HEK293T (cell line): ENCODE results near the gene ATF6B.

Source experiments
- CTCF ChIA-PET: fragments of 350-600 bp; formaldehyde crosslinking; extraction: SDS; loops from one replicate; lab custom pipeline; 2021; ENCODE audit warnings: antibody characterized with exemption, inconsistent platforms; lab: Yijun Ruan, JAX
- POLR2A ChIA-PET: fragments of 350-600 bp; formaldehyde crosslinking; extraction: SDS; loops from one replicate; lab custom pipeline; 2020; ENCODE audit warnings: antibody characterized with exemption, inconsistent platforms; lab: Yijun Ruan, JAX
- DNase-seq: peaks from one replicate; pipeline ENCODE4 v3.0.0; 2012; ENCODE audit warnings: mixed read lengths; ENCODE audit errors: extremely low spot score
- ARNT ChIP-seq: fragments of 450-650 bp; IDR thresholded peaks from 2 replicates; pipeline ENCODE4 v1.6.1; 2017; ENCODE audit warnings: mild to moderate bottlenecking
- BHLHE40 ChIP-seq: fragments of 450-650 bp; IDR thresholded peaks from 2 replicates; pipeline ENCODE4 v1.6.1; 2016; ENCODE audit warnings: mild to moderate bottlenecking, moderate library complexity, borderline replicate concordance
- CTBP1 ChIP-seq: fragments of 450-650 bp; IDR thresholded peaks from 2 replicates; pipeline ENCODE4 v1.6.1; 2016; ENCODE audit warnings: borderline replicate concordance
- ELF4 ChIP-seq: fragments of 450-650 bp; IDR thresholded peaks from 2 replicates; pipeline ENCODE4 v1.6.1; 2017; ENCODE audit warnings: antibody characterized with exemption
- FOXA1 ChIP-seq: fragments of 450-650 bp; IDR thresholded peaks from 2 replicates; pipeline ENCODE4 v1.6.1; 2016; ENCODE audit warnings: mild to moderate bottlenecking
- FOXK2 ChIP-seq: fragments of 450-650 bp; IDR thresholded peaks from 2 replicates; pipeline ENCODE4 v1.6.1; 2016; ENCODE audit warnings: mild to moderate bottlenecking
- FOXM1 ChIP-seq: fragments of 450-650 bp; IDR thresholded peaks from 2 replicates; pipeline ENCODE4 v1.6.1; 2017; ENCODE audit warnings: mild to moderate bottlenecking, borderline replicate concordance
- HDGF ChIP-seq: fragments of 450-650 bp; IDR thresholded peaks from 2 replicates; pipeline ENCODE4 v1.6.1; 2017; ENCODE audit warnings: antibody characterized with exemption, borderline replicate concordance
- L3MBTL2 ChIP-seq: fragments of 450-650 bp; conservative IDR thresholded peaks from 2 replicates; pipeline ENCODE4 v1.6.1; 2016; ENCODE audit warnings: mild to moderate bottlenecking
- LEF1 ChIP-seq: fragments of 450-650 bp; IDR thresholded peaks from 2 replicates; pipeline ENCODE4 v1.6.1; 2017; ENCODE audit warnings: mild to moderate bottlenecking, borderline replicate concordance
- NFRKB ChIP-seq: fragments of 450-650 bp; IDR thresholded peaks from 2 replicates; pipeline ENCODE4 v1.6.1; 2016; ENCODE audit warnings: mild to moderate bottlenecking, moderate library complexity
- PKNOX1 ChIP-seq: fragments of 450-650 bp; IDR thresholded peaks from 2 replicates; pipeline ENCODE4 v1.6.1; 2016
- SP1 ChIP-seq: fragments of 450-650 bp; IDR thresholded peaks from 2 replicates; pipeline ENCODE4 v1.6.1; 2017
- SUZ12 ChIP-seq: fragments of 450-650 bp; IDR thresholded peaks from 2 replicates; pipeline ENCODE4 v1.6.1; 2016; ENCODE audit warnings: mild to moderate bottlenecking
- TARDBP ChIP-seq: fragments of 450-650 bp; IDR thresholded peaks from 2 replicates; pipeline ENCODE4 v1.6.1; 2016
- ZNF384 ChIP-seq: fragments of 450-650 bp; IDR thresholded peaks from 2 replicates; pipeline ENCODE4 v1.6.1; 2016

Gene ATF6B

GRCh38 chr6:32089082-32089828 is 38.8 kb downstream of the ATF6B start:
- ChIA-PET POLR2A (no interaction called here), CTCF (interaction anchor here (0.5 kb wide), 1 partner anchor 171 kb away, joined by 7 read pairs; no protein-coding TSS in a partner anchor)
- no peak for DNase-seq
- TF ChIP-seq NFRKB = no peak
- TF ChIP-seq L3MBTL2 = no peak
- TF ChIP-seq FOXM1 = no peak
- no peak for TF ChIP-seq ZNF384
- TF ChIP-seq CTBP1 = no peak
- TF ChIP-seq HDGF = no peak
- TF ChIP-seq BHLHE40 = no peak
- no peak for TF ChIP-seq ARNT
- no peak for TF ChIP-seq FOXA1

- no peak for DNase-seq
- ChIA-PET POLR2A (no interaction called here), CTCF (interaction anchor here (0.5 to 1.0 kb wide), 3 partner anchors 12 to 170 kb away, joined by 3 to 7 read pairs (median 4); no protein-coding TSS in a partner anchor)
- TF ChIP-seq ZNF384 (no peak), ARNT (no peak), FOXK2 (no peak), FOXM1 (no peak), SUZ12 (no peak), LEF1 (no peak), BHLHE40 (no peak), NFRKB (no peak), ELF4 (no peak), CTBP1 (no peak), FOXA1 (no peak), TARDBP (no peak)
Observed at GRCh38 chr6:32088487-32089049, 39.5 kb downstream of the ATF6B start.

GRCh38 chr6:32087574-32088486 is 40.2 kb downstream of the ATF6B start:
- DNase-seq = peak; percentile 62
- POLR2A ChIA-PET = no interaction called here
- CTCF ChIA-PET = interaction anchor here (0.7 to 1.0 kb wide), 3 partner anchors 11 to 30 kb away, joined by 3 to 4 read pairs (median 4); no protein-coding TSS in a partner anchor
- TF ChIP-seq LEF1 (no peak), TARDBP (no peak)

GRCh38 chr6:32086661-32087573 is 41.1 kb downstream of the ATF6B start:
- POLR2A ChIA-PET = no interaction called here
- TF ChIP-seq BHLHE40 (no peak), ELF4 (no peak), TARDBP (no peak), L3MBTL2 (no peak), FOXM1 (no peak), ARNT (no peak), HDGF (no peak), SP1 (no peak), CTBP1 (no peak), SUZ12 (no peak), NFRKB (no peak), FOXA1 (no peak), PKNOX1 (no peak), ZNF384 (no peak), FOXK2 (no peak), LEF1 (no peak)
- no peak for DNase-seq
- CTCF ChIA-PET = no interaction called here

GRCh38 chr6:32085759-32086459 is 42.1 kb downstream of the ATF6B start:
- ChIA-PET CTCF (no interaction called here), POLR2A (no interaction called here)
- TF ChIP-seq HDGF (no peak), SP1 (no peak), FOXM1 (no peak), ELF4 (no peak), BHLHE40 (no peak), FOXA1 (no peak), FOXK2 (no peak), SUZ12 (no peak), ZNF384 (no peak), PKNOX1 (no peak), L3MBTL2 (no peak), TARDBP (no peak), ARNT (no peak), NFRKB (no peak), CTBP1 (no peak), LEF1 (no peak)
- DNase-seq = no peak
